Thymus (tissue), 11 donors: ENCODE measurements around the gene MYCBP2. TPM values are rescaled to one million over a fixed set of nuclear protein-coding genes. Genes with fewer than 3 reads are reported as not detected.

Source experiments
- DNase-seq, 9 donors: peaks; one replicate each; pipeline ENCODE4 v3.0.0-alpha.2; 2013; ENCODE audit warnings: low spot score in 9 of 9, low read depth in 6 of 9, missing footprints in 1 of 9
- H3K27ac ChIP-seq, 2 donors: one replicate each; pipeline ENCODE4 v1.5.1; 2013; ENCODE audit warnings: control low read depth in 1 of 2, low read depth in 1 of 2, low read length in 1 of 2, mild to moderate bottlenecking in 1 of 2, moderate library complexity in 1 of 2
- H3K27me3 ChIP-seq, 2 donors: one replicate each; pipeline ENCODE4 v1.5.1; 2013; ENCODE audit warnings: low read length in 1 of 2; ENCODE audit not compliant: control insufficient read depth in 2 of 2, insufficient read depth in 1 of 2
- H3K36me3 ChIP-seq, 2 donors: one replicate each; pipeline ENCODE4 v1.5.1; 2013; ENCODE audit warnings: low read length in 1 of 2, mild to moderate bottlenecking in 1 of 2, moderate library complexity in 1 of 2; ENCODE audit not compliant: control insufficient read depth in 2 of 2, insufficient read depth in 2 of 2
- H3K4me1 ChIP-seq, 2 donors: one replicate each; pipeline ENCODE4 v1.5.1; 2013; ENCODE audit warnings: low read length in 2 of 2; ENCODE audit not compliant: control insufficient read depth in 2 of 2, insufficient read depth in 2 of 2
- H3K4me3 ChIP-seq, 2 donors: one replicate each; pipeline ENCODE4 v1.5.1; 2013; ENCODE audit warnings: low read length in 2 of 2, control low read depth in 1 of 2, mild to moderate bottlenecking in 1 of 2
- H3K9me3 ChIP-seq, 2 donors: one replicate each; pipeline ENCODE4 v1.5.1; 2013; ENCODE audit warnings: low read length in 1 of 2, mild to moderate bottlenecking in 1 of 2; ENCODE audit not compliant: control insufficient read depth in 2 of 2, insufficient read depth in 1 of 2
- WGBS: extraction: QIAGEN DNeasy Blood & Tissue Kit; methylation state at CpG from one replicate; pipeline ENCODE4 v1.1.7; 2013; 5-methylcytosine and 5-hydroxymethylcytosine counted together
- polyA plus RNA-seq: library from polyadenylated mRNA; stranded (reverse); fragments of 200-250 nt; gene quantifications from one replicate; pipeline ENCODE4 v1.2.3, GENCODE V29; 2013
- total RNA-seq: library from RNA; stranded (reverse); fragments of 120-200 nt; gene quantifications from one replicate; pipeline ENCODE4 v1.2.4, GENCODE V29; 2013
- donor health status: healthy.

MYCBP2 gene
- total and polyA plus RNA-seq, 2 donors: 63.3 to 65.3 TPM

GRCh38 chr13:77139306-77139705 is 187.6 kb downstream of the MYCBP2 start:
- H3K9me3 ChIP-seq: no peaks in the 10 kb centered on the region
- DNase-seq: no peak
- H3K4me3 ChIP-seq: no peak overlapping the region
- H3K36me3 ChIP-seq: peaks cover 16 to 53% of the 10 kb centered on the region in 2 donors
- H3K27me3 ChIP-seq: no peaks in the 10 kb centered on the region
- H3K27ac ChIP-seq: no peak overlapping the region
- no peaks in the 10 kb centered on the region for H3K4me1 ChIP-seq

GRCh38 chr13:77138813-77139212 is 188.1 kb downstream of the MYCBP2 start:
- Histone ChIP-seq H3K36me3 (peaks cover 19 to 51% of the 10 kb centered on the region in 2 donors), H3K9me3 (no peaks in the 10 kb centered on the region), H3K27me3 (no peaks in the 10 kb centered on the region), H3K27ac (no peak overlapping the region), H3K4me1 (no peaks in the 10 kb centered on the region), H3K4me3 (no peak overlapping the region)
- DNase-seq: no peak
- WGBS: 98% methylated on average over 2 of the region's 2 CpGs

GRCh38 chr13:77136902-77137420 is 189.9 kb downstream of the MYCBP2 start:
- Histone ChIP-seq H3K4me3 (no peak overlapping the region), H3K27me3 (no peaks in the 10 kb centered on the region), H3K36me3 (peaks cover 16 to 42% of the 10 kb centered on the region in 2 donors), H3K27ac (no peak overlapping the region), H3K4me1 (no peaks in the 10 kb centered on the region), H3K9me3 (no peaks in the 10 kb centered on the region)
- no peak for DNase-seq
- WGBS: 94% methylated on average over 3 of the region's 3 CpGs

GRCh38 chr13:77124423-77124822 is 202.5 kb downstream of the MYCBP2 start:
- Histone ChIP-seq H3K36me3 (peaks cover 0 to 42% of the 10 kb centered on the region in 2 donors), H3K27me3 (no peaks in the 10 kb centered on the region), H3K4me3 (no peak overlapping the region), H3K4me1 (no peaks in the 10 kb centered on the region), H3K27ac (no peak overlapping the region), H3K9me3 (no peaks in the 10 kb centered on the region)
- WGBS: 100% methylated on average over 1 of the region's 1 CpG
- no peak for DNase-seq

- Histone ChIP-seq H3K27me3 (no peaks in the 10 kb centered on the region), H3K9me3 (no peaks in the 10 kb centered on the region), H3K4me1 (no peaks in the 10 kb centered on the region), H3K36me3 (peaks cover 3 to 34% of the 10 kb centered on the region in 2 donors), H3K4me3 (no peak overlapping the region), H3K27ac (no peak overlapping the region)
- DNase-seq: no peak
- WGBS: over 99% methylated on average over 3 of the region's 3 CpGs
These were observed 208.8 kb downstream of the MYCBP2 start for GRCh38 chr13:77118134-77118533.

- DNase-seq: no peak
- Histone ChIP-seq H3K27me3 (no peaks in the 10 kb centered on the region), H3K9me3 (peaks cover 0 to 4% of the 10 kb centered on the region in 2 donors), H3K4me3 (no peak overlapping the region), H3K27ac (no peak overlapping the region), H3K36me3 (peaks cover 4 to 40% of the 10 kb centered on the region in 2 donors), H3K4me1 (no peaks in the 10 kb centered on the region)
These were observed 212.6 kb downstream of the MYCBP2 start for GRCh38 chr13:77114271-77114670.

- Histone ChIP-seq H3K4me3 (no peak overlapping the region), H3K4me1 (no peaks in the 10 kb centered on the region), H3K27ac (no peak overlapping the region), H3K9me3 (peaks cover 0 to 4% of the 10 kb centered on the region in 2 donors), H3K36me3 (peaks cover 5 to 37% of the 10 kb centered on the region in 2 donors), H3K27me3 (no peaks in the 10 kb centered on the region)
- DNase-seq: no peak
These were observed 213.4 kb downstream of the MYCBP2 start for GRCh38 chr13:77113496-77113895.

- WGBS: 98% methylated on average over 2 of the region's 2 CpGs
These were observed 221.8 kb downstream of the MYCBP2 start for GRCh38 chr13:77105051-77105450.

GRCh38 chr13:77099415-77099814 is 227.5 kb downstream of the MYCBP2 start:
- WGBS: 95% methylated on average over 3 of the region's 3 CpGs
- H3K9me3 ChIP-seq: no peaks in the 10 kb centered on the region
- peaks cover 15 to 34% of the 10 kb centered on the region in 2 donors for H3K36me3 ChIP-seq
- H3K4me3 ChIP-seq: no peak overlapping the region
- DNase-seq: no peak
- H3K27me3 ChIP-seq: no peaks in the 10 kb centered on the region
- H3K27ac ChIP-seq: no peak overlapping the region
- H3K4me1 ChIP-seq: no peaks in the 10 kb centered on the region

More at GRCh38 chr13:77105051-77105450, 221.8 kb downstream of the MYCBP2 start:
- no peaks in the 10 kb centered on the region for H3K4me1 ChIP-seq
- H3K27me3 ChIP-seq: no peaks in the 10 kb centered on the region
- H3K4me3 ChIP-seq: no peak overlapping the region
- H3K9me3 ChIP-seq: no peaks in the 10 kb centered on the region
- DNase-seq: no peak
- H3K27ac ChIP-seq: no peak overlapping the region
- peaks cover 6 to 8% of the 10 kb centered on the region in 2 donors for H3K36me3 ChIP-seq

- peaks cover 17 to 58% of the 10 kb centered on the region in 2 donors for H3K36me3 ChIP-seq
- DNase-seq: no peak
- H3K27ac ChIP-seq: no peak overlapping the region
- H3K4me3 ChIP-seq: no peak overlapping the region
- no peaks in the 10 kb centered on the region for H3K4me1 ChIP-seq
- WGBS: 99% methylated on average over 4 of the region's 4 CpGs
- no peaks in the 10 kb centered on the region for H3K27me3 ChIP-seq
- H3K9me3 ChIP-seq: no peaks in the 10 kb centered on the region
These were observed 231.6 kb downstream of the MYCBP2 start for GRCh38 chr13:77095288-77095687.
